Measurements from ENCODE around the gene UBE2G2.
A peak's percentile ranks its signal among the peaks of the same experiment; 100 is the strongest.

UBE2G2 gene

DNA sequence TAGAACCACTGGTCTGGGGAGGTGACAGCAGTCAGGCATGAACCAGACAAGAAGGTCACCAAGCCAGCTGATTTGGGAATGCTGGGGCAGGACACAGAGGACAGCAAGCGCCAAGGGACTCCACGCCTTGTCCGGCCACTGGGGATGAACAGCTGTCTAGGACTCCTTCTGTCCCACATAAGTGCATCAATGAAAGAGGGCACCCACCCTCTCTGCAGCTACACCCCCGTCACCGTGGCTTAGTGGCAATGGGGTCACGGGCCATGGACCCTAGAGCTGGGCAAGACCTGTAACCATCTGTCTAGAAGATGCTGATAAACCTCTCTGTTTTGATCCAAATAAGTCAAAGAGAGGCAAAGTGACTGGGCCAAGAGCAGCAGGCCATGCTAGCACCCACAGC is 16.8 kb downstream of the UBE2G2 start:
- no peak for DNase-seq

DNA sequence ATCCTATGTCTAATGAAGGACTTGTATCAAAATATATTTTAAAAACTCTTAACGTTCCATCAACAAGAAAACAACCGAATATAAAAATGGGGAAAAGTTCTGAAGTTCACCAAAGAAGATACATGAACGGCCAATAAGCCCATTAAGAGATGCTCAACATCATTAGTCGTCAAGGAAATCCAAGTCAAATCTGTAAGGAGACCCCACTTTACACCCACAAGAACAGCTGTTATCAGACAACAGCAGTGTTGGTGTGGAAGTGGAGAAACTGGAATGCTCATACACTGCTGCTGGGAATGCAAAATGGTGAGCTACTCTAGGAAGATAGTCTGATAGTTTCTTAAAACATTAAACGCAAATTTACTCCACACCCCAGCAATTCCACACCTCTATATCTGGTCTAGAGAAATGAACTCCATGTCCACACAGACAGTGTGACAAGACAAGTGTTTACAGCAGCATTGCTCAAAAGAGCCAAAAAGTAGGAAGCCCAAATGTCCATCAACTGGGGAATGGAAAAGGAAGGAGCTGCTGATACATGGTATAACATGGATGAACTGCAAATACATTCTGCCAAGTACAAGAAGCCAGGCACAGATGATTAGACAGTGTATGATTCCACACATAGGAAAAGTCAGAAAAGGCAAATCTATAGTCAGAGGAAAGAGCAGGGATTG is 18.5 kb downstream of the UBE2G2 start:
- no peak for DNase-seq

DNA sequence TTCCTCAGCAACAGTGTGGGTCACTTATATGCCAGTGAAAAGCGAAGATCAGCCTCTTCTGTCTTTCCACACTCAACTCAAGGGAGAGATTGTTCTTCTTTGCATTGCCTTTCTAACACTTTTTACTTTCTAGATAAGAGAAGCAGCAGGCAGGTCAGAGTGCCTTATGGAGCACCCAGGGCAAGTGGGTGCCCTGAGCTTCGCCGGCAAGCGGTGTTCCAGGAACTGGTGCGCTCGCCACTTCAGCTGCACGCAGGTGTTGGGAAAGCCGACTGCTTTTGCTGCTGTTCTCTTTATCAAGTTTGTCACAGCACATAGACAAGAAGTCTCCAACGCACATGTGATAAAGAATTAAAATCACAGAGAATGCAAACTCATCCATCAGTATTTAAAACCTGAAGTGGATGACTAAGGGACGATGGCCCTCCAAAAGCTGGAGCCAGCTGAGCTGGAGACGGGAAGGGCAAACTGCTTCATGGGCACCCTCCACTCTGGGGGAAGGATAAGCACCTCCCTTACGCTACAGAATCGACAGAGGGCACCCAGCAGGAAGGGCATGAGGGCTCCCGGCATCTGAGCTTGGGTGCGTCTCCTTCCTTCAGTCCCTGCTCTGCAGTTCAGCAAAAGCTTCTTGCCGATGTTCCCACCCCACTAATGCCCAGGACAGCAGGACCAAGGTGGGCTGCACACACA is 20.7 kb downstream of the UBE2G2 start:
- DNase-seq = no peak

DNA sequence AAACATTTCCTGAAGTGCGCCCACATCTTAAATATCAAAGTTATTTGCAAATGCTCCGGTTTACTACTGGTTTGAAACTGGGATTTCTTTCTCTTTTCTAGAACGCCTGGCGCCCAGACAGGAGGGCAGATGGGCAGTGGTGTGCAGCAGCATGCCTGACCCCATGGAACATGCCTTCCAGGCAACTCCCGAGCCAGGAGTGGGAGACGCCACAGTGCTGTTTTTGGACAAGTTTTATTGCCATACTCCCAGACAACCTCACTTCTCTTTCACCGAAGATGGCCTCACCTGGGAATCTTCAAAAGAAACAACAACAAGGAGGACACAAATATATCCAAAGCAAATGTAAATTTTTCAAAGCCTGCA is 21.5 kb downstream of the UBE2G2 start:
- no peak for DNase-seq

DNA sequence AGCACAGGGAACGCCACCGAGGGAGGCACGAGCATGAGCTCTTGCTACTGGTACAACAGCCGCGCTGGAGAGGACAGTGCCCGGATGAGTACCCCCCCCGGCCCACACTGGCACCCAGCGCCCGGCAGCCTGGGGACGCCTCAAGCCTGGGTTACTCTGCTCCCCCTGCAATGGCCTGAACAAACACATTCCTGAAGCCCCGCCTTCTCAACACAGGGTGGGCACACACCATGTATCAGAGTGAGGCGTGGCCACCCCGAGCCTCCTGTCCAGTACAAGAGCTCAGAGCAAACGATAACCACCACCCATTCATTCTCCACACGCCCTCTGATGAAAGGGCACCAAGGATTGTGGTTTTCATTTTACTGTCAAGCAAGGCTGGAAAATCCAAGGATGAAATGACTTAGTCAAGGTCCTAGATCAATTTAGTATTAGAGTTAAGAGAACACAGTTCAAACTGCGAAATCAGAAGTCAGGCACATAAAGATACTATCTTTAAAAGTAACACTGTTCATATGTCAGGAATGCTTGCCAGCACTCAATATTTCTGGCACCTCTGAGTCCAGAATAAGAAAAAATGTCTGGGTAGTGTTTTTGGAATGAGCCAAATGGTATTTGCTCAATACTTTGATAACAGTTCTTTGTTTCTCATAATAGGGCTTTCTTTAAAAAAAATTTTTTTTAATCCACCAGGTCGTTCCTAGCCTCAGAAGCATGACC is 22.0 kb downstream of the UBE2G2 start:
- no peak for DNase-seq

DNA sequence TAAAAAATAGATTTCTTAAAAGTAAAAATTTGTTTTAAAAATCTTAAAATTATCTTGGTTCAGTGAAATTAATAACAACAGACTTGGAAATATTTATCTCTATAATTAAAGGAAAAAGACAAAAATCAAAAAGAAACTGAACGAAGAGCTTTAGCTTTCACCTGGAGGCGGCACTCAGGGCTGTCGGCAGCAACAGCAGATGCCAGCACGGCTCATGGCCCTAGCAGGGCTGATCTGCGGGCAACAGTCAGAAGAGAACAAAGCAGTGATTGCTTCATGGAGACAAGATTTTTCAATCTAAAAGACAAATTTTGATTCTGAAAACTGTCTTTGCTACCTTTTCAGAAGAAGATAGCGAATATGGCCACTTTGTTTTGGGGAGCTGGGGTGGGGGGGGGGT is 22.6 kb downstream of the UBE2G2 start:
- no peak for DNase-seq

DNA sequence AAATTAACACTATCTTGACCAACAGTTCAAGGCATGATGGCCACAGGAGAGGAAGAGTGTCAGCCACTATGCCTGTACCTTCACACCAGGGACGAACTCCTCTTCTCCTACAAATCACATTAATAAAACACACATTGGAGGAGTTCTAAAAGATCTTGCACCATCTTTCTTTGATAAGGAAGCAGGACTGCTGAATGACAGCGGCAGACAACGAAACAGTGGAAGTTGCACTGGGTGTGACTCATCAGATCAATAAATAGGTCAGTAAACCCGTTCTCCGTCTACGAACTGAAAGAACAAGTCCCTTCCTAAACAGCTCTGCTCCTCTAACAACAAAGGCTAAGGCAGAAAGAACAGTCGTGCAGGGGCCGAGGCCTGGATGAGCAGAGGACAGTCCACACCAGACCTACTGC is 23.1 kb downstream of the UBE2G2 start:
- no peak for DNase-seq

DNA sequence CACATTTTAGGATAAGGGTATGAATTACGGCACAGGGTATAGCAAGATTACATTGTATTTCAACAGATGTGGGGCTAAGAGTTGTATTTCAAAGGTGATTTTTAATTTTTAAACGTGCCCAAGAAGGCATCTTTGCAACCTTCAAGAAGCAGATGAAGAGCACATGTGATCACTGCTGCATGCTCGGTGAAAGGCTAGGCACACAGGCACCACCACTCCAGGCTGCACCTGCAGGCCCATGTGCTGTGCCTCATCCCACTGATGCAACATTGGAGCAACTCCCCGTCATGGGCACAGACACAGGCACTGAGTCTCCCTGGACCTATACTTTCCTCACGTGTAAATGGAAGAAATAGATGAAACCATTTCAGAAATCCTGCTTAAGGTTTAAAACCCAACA is 23.5 kb downstream of the UBE2G2 start:
- no peak for DNase-seq

DNA sequence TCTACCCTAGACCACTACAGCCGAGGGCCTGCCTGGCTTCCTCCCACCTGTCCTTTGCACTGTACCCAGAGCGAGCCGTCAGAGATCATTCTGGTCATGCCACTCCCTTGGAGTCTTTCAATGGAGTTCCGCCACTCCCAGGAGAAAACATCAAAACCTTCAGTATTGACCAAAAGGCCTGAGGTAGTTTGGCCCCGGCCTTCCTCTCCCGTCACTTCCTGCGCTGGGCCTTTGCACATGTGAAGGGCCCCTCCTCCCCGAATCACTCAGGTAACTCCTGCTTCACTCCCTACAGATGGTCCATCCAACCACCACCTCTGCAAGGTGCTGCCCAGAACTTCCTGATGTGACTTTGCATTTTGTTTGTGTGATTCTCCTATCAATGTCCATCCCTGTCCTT is 26.6 kb downstream of the UBE2G2 start:
- DNase-seq = no peak

DNA sequence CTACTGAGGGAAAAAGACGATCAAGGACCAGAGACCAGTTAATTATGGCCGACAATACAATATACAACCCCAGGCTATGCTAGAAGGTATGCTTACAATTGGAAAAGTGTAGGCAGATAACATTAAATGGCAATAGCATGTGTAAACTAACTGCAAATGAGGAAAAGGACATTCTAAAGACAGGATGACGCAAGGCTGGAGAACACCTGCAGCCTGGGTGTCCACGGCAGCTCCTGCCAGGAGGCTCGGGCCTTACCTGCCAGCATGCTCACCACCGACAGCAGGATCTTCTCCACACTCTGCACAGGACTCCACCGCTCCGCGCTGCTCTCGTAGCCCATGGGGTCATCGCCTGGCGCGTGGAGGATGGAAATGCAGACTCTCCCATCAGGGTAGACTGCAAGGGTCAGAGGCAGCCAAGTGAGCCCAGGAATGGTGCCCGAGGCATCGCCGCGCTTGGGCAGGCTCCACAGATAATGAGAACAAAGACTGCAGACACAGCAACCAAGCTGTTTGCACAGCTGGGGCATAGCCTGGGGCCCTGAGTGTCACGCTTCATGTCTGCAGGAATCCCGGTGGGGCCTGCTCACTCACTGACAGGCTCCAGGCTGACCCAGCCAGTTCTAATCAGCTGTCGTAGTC is 28.2 kb downstream of the UBE2G2 start:
- DNase-seq = no peak

DNA sequence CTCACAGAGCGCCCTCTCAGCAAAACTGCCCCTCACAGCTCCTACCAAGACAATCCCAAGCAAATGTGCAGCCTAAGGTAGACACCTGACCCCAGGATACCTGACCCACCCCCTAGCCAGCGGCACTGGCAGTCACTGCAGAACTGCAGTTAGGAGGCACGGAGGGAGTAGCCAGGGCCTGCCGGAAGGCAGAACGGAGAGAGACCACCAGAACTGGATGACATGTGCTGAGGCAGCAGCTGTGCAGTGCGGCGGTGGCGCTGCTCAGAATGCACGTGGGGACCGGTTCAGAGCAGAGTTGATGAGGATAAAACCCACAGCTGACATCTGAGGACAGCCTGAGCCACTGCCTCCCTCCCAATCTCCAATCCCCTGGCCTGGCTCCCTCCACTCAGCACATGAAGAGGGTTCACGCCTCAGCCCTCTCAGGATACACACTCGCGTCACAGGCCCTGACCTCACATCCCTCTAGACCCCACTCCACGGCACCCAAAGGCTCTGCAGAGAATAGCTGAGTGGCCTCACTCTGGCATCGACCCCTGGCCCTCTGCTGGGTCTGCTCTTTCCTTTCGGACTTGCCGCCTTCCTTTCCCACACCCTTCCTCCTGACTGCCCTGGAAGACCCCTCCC is 29.6 kb downstream of the UBE2G2 start:
- no peak for DNase-seq

DNA sequence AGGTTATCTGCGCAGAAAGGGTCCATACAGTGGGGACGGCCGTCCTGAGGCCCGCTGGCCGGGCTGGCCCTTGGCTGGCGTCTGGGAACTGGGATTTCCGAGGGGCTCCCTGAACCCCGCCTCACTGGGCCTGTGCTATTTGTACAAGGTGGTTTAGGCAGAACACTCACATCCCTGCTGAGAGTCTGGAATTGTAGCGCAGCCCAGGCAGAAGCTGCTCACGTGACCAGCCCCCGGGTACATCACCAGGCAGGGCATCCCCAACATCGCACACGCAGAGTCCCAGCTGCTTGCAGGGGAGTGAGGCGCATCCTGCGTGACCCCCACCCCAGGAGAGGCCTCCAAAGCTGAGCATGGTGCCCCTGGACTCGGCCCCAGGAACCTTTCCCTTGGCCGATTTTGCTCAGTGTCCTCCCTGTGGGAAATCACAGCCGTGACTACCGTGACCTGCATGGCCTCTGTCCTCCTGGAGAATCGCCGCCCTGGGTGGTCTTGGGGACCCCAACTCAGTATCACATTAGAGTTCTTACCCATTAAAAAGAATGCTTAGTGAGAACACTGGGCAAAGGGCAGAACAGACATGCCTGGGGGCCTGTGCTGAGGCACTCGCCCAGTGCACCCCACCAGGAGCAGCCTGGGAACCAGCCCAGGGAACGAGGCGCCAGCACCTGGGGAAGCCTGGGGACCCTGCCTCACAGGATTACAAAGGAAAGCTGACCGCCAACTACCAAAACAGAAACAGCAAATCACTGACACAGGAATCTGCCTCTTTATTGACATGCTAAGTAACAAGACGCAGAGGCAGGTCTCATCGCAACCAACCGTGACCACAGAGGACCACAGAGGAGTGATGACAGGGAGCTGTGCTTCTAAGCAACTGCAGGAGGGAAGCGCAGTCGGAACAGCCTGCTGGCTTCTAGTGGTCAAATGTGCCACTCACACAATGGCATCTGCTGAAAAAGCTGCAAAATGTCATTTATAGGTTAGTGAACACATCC is 33.5 kb downstream of the UBE2G2 start:
- no peak for DNase-seq

DNA sequence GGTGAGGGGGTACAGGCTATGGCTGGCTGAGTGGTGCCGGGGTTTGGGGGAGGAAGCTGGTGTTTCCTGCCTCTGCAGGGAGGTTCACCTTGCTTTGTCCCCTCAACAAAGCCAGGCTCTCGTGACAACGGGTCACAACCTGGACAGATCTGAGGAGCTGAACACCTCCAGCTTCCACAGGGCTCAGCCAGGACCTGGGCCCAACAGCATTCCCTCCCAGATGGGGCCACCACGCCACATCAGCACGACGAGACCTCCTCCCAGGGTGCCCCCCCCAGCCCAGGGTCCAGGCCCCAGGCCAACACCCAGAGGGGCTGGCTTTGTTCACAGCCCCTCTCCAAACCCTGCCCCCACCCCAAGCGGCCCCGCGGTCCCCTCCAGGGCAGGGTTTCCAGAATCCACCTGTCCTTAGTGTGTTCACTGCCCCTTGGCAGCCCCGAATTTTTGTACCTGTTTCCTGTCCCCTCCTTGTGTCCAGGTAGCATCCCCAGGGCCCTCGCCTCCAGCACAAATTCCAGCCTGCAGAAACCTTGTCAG is 34.7 kb downstream of the UBE2G2 start:
- no peak for DNase-seq

DNA sequence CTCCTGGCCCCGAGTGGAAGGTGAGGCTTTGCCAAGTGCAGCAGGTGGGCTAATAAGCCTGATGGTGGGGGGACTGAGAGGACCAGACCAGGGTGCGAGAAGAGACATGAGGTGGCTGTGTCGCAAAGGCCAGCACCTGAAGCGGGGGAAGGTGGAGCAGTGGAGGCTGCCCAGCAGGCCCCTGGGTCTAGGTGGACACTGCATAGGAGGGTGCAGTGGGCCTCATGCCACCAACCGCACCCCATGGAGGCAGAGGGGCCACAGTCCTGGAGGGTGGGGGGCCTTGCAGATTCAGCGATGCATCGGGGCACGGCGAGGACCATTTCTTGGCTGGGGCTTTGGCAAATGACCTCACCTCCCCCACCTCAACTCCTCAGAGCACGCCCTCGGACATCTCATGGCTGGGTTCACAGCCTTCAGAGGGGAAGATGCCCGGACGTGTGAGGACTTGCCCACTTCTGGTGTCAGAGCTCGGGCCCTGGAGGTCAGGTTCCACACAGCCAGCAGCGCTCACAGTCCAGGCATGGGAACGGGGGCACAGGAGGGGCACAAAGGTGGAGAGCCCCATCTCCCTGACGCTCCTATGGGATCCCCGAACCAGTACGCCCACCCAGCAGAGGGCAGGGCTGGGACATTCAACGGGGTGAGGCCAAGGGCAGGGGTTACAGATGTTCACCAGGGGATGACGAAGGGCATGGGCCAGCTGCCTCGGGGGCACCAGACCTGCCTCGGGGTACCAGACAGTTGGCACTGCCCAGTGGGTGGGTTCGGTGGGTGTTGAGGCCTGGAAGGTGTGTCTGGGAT is 35.4 kb downstream of the UBE2G2 start:
- DNase-seq = no peak

DNA sequence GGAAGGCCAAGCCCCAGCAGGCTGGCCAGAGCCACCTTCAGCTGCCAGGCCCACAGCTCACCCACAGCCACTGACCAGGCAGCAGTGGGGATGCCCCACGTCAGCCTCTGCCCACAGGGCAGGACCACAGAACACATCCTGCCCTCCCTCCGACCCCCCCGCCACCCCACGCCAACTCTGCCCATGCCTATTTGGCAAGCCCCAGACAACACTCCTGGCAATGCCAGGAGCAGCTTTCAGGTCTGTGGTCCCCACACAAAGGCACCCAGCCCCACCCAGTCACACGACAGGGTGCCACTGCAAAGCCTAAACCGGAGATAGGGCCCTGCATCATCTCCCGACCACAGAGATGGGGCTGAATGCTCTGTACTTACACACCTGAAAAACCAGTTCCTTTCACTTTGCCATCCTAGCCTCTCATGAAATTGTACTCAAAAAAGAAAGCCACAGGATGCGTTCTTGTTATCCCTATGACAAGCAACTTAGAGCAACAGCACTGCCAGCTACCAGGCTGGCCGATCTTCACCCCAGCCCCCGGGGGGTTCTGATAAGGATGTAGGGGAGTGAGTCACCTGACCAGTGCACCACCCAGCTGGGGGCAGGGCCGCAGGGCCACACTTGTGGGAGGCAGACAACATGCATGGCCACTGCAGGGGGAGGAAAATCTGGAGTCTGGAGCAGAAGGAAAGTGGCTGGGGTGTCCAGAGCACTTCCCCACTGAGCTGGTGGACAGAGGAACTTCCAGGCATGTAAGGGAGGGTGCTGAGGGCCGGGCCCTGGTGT is 36.2 kb downstream of the UBE2G2 start:
- peak; percentile 73 for DNase-seq

DNA sequence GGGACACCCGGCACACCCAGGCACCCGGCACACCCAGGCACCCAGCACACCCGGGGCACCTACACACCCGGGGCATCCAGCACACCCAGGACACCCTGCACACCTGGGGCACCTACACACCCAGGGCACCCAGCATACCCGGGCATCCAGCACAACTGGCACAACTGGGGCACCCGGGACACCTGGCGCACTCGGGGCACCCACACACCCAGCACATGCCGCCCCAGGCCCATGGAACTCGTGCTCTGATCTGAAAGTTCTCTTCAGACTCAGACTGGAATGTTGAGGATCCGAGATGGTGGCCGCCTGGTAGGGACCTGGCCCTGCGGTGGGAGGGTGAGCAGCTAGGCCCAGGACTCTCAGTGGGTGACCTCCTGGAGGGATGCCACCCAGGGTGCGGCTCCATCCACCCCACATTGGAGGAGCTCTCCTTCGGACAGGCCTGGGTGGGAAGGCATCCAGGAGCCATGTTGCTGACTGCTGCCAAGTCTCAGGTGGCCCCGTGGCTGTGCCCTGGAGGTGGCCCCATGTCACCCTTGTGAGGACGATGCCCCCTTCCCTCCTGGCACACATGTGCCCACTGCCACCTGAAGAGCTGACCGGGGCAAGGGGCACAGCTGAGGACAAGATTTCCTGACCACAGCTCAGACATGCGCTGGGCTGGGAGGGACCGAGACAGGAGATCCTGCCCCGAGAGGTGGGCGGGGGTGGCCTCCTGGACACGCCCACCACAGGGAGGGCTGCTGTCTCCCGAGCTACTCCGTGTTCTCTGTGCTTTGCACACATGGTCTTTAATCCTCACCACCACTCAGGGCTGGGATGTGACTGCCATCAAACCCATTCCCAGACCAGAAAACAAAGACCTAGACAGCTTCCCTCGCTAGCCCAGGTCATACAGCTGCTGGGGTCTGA is 37.0 kb downstream of the UBE2G2 start:
- DNase-seq = no peak

DNA sequence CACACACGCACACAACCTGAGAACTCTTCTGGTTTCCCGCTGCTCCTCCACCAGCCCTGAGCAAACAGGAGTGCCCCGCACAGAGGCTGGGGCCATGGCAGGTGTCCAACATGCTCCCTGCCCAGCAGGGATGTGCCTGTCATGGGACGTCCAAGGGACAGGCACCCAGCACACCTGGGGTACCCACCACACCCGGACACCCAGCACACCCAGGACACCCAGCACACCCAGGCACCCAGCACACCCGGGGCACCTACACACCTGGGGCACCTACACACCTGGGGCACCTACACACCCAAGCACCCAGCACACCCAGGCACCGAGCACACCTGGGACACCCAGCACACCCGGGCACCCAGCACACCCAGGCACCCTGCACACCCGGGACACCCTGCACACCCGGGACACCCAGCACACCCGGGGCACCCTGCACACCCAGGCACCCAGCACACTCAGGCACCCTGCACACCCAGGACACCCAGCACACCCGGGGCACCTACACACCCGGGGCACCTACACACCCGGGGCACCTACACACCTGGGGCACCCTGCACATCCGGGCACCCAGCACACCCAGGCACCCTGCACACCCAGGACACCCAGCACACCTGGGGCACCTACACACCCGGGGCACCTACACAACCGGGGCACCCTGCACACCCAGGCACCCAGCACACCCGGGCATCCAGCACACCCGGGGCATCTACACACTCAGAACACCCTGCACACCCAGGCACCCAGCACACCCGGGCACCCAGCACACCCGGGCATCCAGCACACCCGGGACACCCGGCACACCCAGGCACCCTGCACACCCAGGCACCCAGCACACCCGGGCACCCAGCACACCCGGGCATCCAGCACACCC is 37.9 kb downstream of the UBE2G2 start:
- DNase-seq = no peak

DNA sequence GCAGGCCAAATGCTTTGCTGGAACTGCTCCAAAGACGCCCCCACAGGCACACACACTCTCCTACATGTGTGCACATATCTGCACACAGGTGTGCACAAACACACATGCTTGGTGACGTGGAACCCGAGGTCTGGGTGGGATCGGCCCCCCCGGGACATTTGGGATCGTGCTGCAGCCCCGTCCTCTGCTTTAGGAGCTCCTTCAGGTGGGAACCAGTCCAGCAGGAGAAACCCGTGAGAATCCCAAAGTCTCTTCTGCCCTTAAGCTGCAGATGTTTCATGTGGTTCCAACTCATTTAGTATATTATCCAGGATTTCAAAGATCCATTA is 38.6 kb downstream of the UBE2G2 start:
- DNase-seq = no peak
